GM10248 (cell line): Measurements from ENCODE around the gene GTPBP3.

ENCODE experiments used
- CTCF ChIA-PET: fragments of 300-600 bp; sonication (Branson Sonifier 250); formaldehyde crosslinking; extraction: SDS; loops from one replicate; lab custom pipeline; 2021; ENCODE audit warnings: antibody characterized with exemption; lab: Yijun Ruan, JAX
- POLR2A ChIA-PET: fragments of 350-650 bp; sonication (Branson Sonifier 250); formaldehyde crosslinking; extraction: SDS; loops from one replicate; lab custom pipeline; 2020; ENCODE audit warnings: antibody characterized with exemption; lab: Yijun Ruan, JAX
- DNase-seq: peaks from one replicate; pipeline ENCODE4 v3.0.0; 2012; ENCODE audit errors: extremely low spot score
- CTCF ChIP-seq: IDR thresholded peaks from 2 replicates; pipeline ENCODE4 v1.5.1; 2012; ENCODE audit warnings: mild to moderate bottlenecking, low read depth; ENCODE audit errors: extremely low read depth, missing control alignments, control extremely low read depth

Gene GTPBP3

DNA sequence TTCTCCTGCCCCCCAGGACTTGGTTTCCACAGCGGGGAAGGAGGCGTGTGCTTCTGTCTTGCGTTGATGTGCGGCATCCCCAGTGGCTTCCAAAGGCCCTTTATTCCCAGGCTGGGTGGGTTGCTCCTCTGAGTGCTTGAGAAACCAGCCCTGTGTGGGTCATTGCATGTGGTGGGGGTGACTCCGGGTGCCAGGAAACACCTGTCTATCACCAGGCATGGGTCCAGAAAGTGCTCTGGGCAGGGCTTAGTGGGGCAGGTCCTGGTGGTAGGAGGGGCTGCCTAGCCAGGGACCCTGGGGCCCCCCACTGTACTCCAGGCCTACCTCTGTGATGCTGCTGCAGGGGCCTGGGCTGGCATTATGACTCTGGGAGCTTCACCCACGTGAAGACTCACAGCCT is 18.4 kb upstream of the GTPBP3 start:
- CTCF ChIA-PET = no interaction called here
- POLR2A ChIA-PET = no interaction called here
- no peak for DNase-seq
- no peak for TF ChIP-seq CTCF

DNA sequence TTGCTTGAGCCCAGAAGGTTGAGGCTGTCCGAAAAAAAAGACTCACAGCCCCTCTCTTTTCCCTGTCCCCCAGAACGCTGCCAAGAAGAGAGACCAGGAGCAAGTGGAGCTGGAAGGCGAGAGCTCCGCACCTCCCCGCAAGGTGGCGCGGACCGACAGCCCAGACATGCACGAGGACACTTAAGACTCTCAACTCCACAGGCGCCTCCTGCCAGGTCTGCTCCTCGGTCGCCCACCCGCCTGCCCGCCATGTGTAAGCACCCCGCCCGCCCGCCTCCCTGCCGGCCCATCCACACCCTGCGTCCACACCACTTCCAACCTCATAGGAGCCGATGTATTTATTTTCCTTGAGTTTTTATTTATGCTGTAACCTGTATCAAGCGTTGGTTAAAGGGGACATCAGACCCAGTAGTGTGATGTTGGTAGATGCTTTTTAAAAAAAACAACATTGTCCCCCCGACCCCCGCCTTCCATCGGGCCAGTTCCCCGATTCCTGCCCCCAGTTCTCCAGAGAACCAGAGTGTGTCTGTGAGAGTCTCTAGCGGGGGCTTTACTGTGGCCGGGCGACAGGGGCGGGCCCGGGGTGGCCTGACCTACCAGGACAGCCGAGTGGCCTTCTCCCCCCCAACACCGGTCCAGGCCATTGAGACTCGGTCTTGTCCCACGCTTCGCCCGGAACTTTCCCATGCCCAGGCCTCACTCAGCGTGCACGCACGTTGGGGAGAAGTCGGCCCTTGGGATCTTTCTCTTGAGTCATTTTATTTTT is 17.7 kb upstream of the GTPBP3 start:
- no peak for TF ChIP-seq CTCF
- DNase-seq = no peak
- ChIA-PET CTCF (no interaction called here), POLR2A (no interaction called here)

DNA sequence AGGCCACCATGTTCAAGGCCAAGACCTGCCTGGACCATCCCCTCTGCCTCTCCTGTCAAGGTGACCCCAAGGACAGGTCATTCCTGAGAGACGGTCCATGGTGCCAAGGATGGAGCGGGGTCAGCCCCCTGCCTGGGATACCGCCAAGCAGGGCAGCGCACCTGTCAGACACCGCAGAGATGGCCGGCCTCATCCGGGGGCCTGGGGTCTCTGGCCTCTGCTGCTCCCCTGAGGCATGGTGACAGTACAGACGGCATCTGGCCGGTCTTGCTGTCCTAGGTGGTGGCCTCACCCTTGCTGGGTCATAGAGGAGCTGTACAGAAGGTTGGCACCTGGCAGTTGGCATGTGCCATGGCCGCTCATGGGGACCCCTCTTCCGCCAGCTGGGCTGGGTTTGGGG is 16.9 kb upstream of the GTPBP3 start:
- no peak for DNase-seq
- POLR2A ChIA-PET = interaction anchor here (0.5 to 1.0 kb wide), 2 partner anchors 14 to 23 kb away, joined by 3 read pairs; partner anchors contain the start of gene ANO8
- TF ChIP-seq CTCF = no peak
- CTCF ChIA-PET = interaction anchor here (1.0 to 1.5 kb wide), 2 partner anchors 15 to 27 kb away, joined by 3 read pairs; partner anchors contain the start of gene MRPL34

GRCh38 chr19:17321655-17322489 is 15.5 kb upstream of the GTPBP3 start:
- CTCF ChIA-PET = interaction anchor here (0.9 to 1.5 kb wide), 4 partner anchors 10 to 62 kb away, joined by 3 to 4 read pairs (median 3); partner anchors contain the start of gene MRPL34
- no peak for DNase-seq
- TF ChIP-seq CTCF = no peak
- POLR2A ChIA-PET = interaction anchor here (0.9 to 1.2 kb wide), 2 partner anchors 10 to 13 kb away, joined by 4 read pairs; partner anchors contain the start of gene DDA1

DNA sequence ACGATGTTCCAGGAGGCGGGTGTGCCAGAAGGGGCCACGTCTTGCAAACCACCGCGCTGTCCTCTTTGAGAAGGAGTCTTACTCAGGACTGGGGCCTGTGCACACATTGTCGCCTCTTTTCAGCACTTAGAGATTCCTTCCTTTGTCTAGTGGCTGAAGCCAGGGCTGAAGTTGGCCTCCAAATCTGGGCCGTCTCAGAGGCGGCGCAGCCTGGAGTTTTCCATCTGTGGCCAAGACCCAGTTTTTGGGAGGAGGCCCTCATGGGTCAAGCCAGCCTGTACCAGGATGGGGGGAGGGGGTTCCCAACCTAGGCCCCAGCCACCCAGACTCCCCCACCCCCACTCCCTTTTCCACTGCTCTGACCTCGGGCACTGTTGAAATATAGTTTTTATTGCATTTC is 14.5 kb upstream of the GTPBP3 start:
- no peak for TF ChIP-seq CTCF
- no peak for DNase-seq
- CTCF ChIA-PET = no interaction called here
- POLR2A ChIA-PET = no interaction called here

- no peak for DNase-seq
- ChIA-PET POLR2A (no interaction called here), CTCF (interaction anchor here (2.1 kb wide), 1 partner anchor 63 kb away, joined by 5 read pairs; no protein-coding TSS in a partner anchor)
- no peak for TF ChIP-seq CTCF
Measured at GRCh38 chr19:17323300-17323963, 13.9 kb upstream of the GTPBP3 start.
